ENCODE results near the gene NEUROD2.

DNA sequence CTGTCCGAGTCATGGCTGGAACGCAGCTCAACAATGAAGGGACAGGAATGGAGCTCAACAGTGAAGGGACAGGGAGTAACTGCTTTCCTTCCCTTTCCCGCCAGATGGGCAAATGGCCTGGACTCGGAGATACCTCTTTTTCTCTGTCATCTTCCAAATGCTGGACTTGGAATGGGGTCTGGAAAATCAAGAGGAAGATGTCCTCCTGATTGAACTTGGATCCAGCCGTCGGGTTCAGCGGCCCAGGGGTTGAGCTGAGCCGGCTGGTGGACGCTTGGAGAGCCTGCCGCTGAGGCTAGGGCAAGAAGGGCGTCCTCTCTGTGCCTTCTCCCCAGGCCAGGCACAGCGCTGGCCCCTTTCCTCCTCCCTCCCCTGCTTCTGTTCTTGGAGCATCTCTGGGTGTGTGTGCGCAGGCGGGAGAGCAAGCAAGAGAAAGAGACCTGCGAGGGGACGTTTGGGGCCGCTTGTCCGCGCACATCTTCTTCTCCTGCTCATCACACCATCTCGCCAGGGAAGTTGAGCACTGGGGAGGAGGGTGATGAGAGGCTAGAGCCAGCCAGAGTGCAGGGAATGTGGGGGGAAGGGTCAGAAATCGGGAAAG is 6.6 kb downstream of the NEUROD2 start:
- TF ChIP-seq, protein P1, sequence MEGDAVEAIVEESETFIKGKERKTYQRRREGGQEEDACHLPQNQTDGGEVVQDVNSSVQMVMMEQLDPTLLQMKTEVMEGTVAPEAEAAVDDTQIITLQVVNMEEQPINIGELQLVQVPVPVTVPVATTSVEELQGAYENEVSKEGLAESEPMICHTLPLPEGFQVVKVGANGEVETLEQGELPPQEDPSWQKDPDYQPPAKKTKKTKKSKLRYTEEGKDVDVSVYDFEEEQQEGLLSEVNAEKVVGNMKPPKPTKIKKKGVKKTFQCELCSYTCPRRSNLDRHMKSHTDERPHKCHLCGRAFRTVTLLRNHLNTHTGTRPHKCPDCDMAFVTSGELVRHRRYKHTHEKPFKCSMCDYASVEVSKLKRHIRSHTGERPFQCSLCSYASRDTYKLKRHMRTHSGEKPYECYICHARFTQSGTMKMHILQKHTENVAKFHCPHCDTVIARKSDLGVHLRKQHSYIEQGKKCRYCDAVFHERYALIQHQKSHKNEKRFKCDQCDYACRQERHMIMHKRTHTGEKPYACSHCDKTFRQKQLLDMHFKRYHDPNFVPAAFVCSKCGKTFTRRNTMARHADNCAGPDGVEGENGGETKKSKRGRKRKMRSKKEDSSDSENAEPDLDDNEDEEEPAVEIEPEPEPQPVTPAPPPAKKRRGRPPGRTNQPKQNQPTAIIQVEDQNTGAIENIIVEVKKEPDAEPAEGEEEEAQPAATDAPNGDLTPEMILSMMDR (tag by site-specific recombination; IDR thresholded peaks at IDR 0.05) = no peak
- TF ChIP-seq ELK4 (IDR thresholded peaks at IDR 0.05; ENCODE audit: borderline replicate concordance, low read depth, low read length) (no peak), ZBTB7A (tag by site-specific recombination; IDR thresholded peaks at IDR 0.05; ENCODE audit: low read depth) (no peak), MEIS1 (CRISPR knock-in tag; IDR thresholded peaks at IDR 0.05; ENCODE audit: borderline replicate concordance) (no peak), ZIC2 (tag by site-specific recombination; IDR thresholded peaks at IDR 0.05) (no peak)
- TF ChIP-seq, protein P2, sequence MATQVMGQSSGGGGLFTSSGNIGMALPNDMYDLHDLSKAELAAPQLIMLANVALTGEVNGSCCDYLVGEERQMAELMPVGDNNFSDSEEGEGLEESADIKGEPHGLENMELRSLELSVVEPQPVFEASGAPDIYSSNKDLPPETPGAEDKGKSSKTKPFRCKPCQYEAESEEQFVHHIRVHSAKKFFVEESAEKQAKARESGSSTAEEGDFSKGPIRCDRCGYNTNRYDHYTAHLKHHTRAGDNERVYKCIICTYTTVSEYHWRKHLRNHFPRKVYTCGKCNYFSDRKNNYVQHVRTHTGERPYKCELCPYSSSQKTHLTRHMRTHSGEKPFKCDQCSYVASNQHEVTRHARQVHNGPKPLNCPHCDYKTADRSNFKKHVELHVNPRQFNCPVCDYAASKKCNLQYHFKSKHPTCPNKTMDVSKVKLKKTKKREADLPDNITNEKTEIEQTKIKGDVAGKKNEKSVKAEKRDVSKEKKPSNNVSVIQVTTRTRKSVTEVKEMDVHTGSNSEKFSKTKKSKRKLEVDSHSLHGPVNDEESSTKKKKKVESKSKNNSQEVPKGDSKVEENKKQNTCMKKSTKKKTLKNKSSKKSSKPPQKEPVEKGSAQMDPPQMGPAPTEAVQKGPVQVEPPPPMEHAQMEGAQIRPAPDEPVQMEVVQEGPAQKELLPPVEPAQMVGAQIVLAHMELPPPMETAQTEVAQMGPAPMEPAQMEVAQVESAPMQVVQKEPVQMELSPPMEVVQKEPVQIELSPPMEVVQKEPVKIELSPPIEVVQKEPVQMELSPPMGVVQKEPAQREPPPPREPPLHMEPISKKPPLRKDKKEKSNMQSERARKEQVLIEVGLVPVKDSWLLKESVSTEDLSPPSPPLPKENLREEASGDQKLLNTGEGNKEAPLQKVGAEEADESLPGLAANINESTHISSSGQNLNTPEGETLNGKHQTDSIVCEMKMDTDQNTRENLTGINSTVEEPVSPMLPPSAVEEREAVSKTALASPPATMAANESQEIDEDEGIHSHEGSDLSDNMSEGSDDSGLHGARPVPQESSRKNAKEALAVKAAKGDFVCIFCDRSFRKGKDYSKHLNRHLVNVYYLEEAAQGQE (tag by site-specific recombination; IDR thresholded peaks at IDR 0.05) = no peak

Data from HEK293 (cell line).